Activated CD4-positive, CD25-positive, alpha-beta regulatory T cell (primary cell): ENCODE data around the gene R3HDM2.

ENCODE experiments used
- DNase-seq, 4 experiments: peaks; one replicate each; lab custom pipeline; 2025; lab: John Stamatoyannopoulos, UW

R3HDM2 gene

GRCh38 chr12:57229046-57229633 is 201.7 kb downstream of the R3HDM2 start:
- no peak for DNase-seq

- DNase-seq, result no peak
Measured at GRCh38 chr12:57227315-57228115, 203.3 kb downstream of the R3HDM2 start.

- no peak for DNase-seq
Measured at GRCh38 chr12:57226588-57227314, 204.1 kb downstream of the R3HDM2 start.

GRCh38 chr12:57225680-57226210 is 205.1 kb downstream of the R3HDM2 start:
- no peak for DNase-seq

GRCh38 chr12:57224973-57225679 is 205.7 kb downstream of the R3HDM2 start:
- DNase-seq, result peak; percentile 21 to 49 (median 36)

- DNase-seq, result no peak
Measured at GRCh38 chr12:57224278-57224972, 206.4 kb downstream of the R3HDM2 start.

- no peak for DNase-seq
Measured at GRCh38 chr12:57223191-57224165, 207.4 kb downstream of the R3HDM2 start.

GRCh38 chr12:57222286-57223190 is 208.3 kb downstream of the R3HDM2 start:
- no peak for DNase-seq

GRCh38 chr12:57221169-57221917 is 209.5 kb downstream of the R3HDM2 start:
- no peak for DNase-seq

- no peak for DNase-seq
Measured at GRCh38 chr12:57220770-57221168, 210.1 kb downstream of the R3HDM2 start.

- no peak for DNase-seq
Measured at GRCh38 chr12:57219993-57220754, 210.7 kb downstream of the R3HDM2 start.

- no peak for DNase-seq
Measured at GRCh38 chr12:57219205-57219992, 211.4 kb downstream of the R3HDM2 start.

- DNase-seq, result no peak
Measured at GRCh38 chr12:57218030-57218853, 212.6 kb downstream of the R3HDM2 start.

- no peak for DNase-seq
Measured at GRCh38 chr12:57216921-57217879, 213.6 kb downstream of the R3HDM2 start.
